IMR-90 (cell line): ENCODE results near the gene MOV10L1. TPM values are rescaled to one million over a fixed set of nuclear protein-coding genes. Genes with fewer than 3 reads are reported as not detected.

Source experiments
- ATAC-seq: fragments of 200-7000 bp; cut with Tn5 transposase; 2 replicates; pipeline ENCODE4 v1.9.1; 2020; ENCODE audit warnings: low read depth, mild to moderate bottlenecking, moderate library complexity
- BruUV-seq: library from RNA; stranded (reverse); fragments of 400-500 nt; replicated peaks from 2 replicates; lab custom pipeline; 2021; lab: Mats Ljungman, UMichigan
- CTCF ChIA-PET: fragments of 300-600 bp; formaldehyde crosslinking; extraction: SDS; loops from one replicate; lab custom pipeline; 2021; ENCODE audit warnings: antibody characterized with exemption; lab: Yijun Ruan, JAX
- POLR2A ChIA-PET: fragments of 300-600 bp; sonication (Branson Sonifier 250); formaldehyde crosslinking; loops from one replicate; lab custom pipeline; 2022; ENCODE audit warnings: antibody characterized with exemption; ENCODE audit not compliant: unreplicated experiment; lab: Charles Lee
- DNase-seq: peaks from one replicate; pipeline ENCODE4 v3.0.0; 2013
- H2AFZ ChIP-seq: replicated peaks from 2 replicates; pipeline ENCODE3; 2013; ENCODE audit warnings: low read length, mild to moderate bottlenecking; ENCODE audit not compliant: poor library complexity
- H2AK5ac ChIP-seq: 2 replicates; pipeline ENCODE4 v1.6.1; 2013; ENCODE audit warnings: low read depth, low read length, inconsistent platforms
- H2AK9ac ChIP-seq: replicated peaks from 2 replicates; pipeline ENCODE3; 2013; ENCODE audit warnings: mild to moderate bottlenecking, low read depth, low read length, moderate library complexity; ENCODE audit not compliant: poor library complexity
- H2BK120ac ChIP-seq: 2 replicates; pipeline ENCODE4 v1.6.1; 2013; ENCODE audit warnings: low read depth, low read length, inconsistent platforms
- H2BK15ac ChIP-seq: 3 replicates; pipeline ENCODE4 v1.6.1; 2013; ENCODE audit warnings: low read depth, low read length, inconsistent platforms
- H2BK20ac ChIP-seq: 2 replicates; pipeline ENCODE4 v1.6.1; 2013; ENCODE audit warnings: low read depth, mild to moderate bottlenecking, inconsistent platforms, low read length, moderate library complexity
- H2BK5ac ChIP-seq: 2 replicates; pipeline ENCODE4 v1.6.1; 2013; ENCODE audit warnings: mild to moderate bottlenecking, low read depth, low read length, inconsistent platforms; ENCODE audit not compliant: poor library complexity, severe bottlenecking
- H3K14ac ChIP-seq: replicated peaks from 2 replicates; pipeline ENCODE4 v1.6.1; 2013; ENCODE audit warnings: low read depth, low read length, inconsistent platforms
- H3K18ac ChIP-seq: 2 replicates; pipeline ENCODE4 v1.6.1; 2013; ENCODE audit warnings: low read depth, low read length, control low read depth
- H3K23ac ChIP-seq: 2 replicates; pipeline ENCODE4 v1.6.1; 2013; ENCODE audit warnings: low read depth, low read length, inconsistent platforms
- H3K27ac ChIP-seq: 2 replicates; pipeline ENCODE4 v1.5.1; 2013; ENCODE audit warnings: mild to moderate bottlenecking, control low read depth, low read length; ENCODE audit not compliant: insufficient read depth
- H3K27me3 ChIP-seq: 2 replicates; pipeline ENCODE4 v1.6.1; 2013; ENCODE audit warnings: low read length; ENCODE audit not compliant: control insufficient read depth, insufficient read depth
- H3K36me3 ChIP-seq: 2 replicates; pipeline ENCODE4 v1.6.1; 2013; ENCODE audit warnings: low read length, mixed read lengths; ENCODE audit not compliant: control insufficient read depth, insufficient read depth
- H3K4ac ChIP-seq: 2 replicates; pipeline ENCODE4 v1.6.1; 2013; ENCODE audit warnings: low read depth, low read length, inconsistent platforms
- H3K4me1 ChIP-seq: 2 replicates; pipeline ENCODE4 v1.6.1; 2013; ENCODE audit warnings: low read length, mixed read lengths; ENCODE audit not compliant: control insufficient read depth, insufficient read depth
- H3K4me2 ChIP-seq: 2 replicates; pipeline ENCODE4 v1.6.1; 2013; ENCODE audit warnings: low read depth, mild to moderate bottlenecking, control low read depth, low read length, moderate library complexity
- H3K4me3 ChIP-seq: 2 replicates; pipeline ENCODE4 v1.5.1; 2013; ENCODE audit warnings: low read depth, mild to moderate bottlenecking, control low read depth, low read length, moderate library complexity; ENCODE audit not compliant: insufficient read depth
- H3K56ac ChIP-seq: 2 replicates; pipeline ENCODE4 v1.6.1; 2013; ENCODE audit warnings: low read length, inconsistent platforms; ENCODE audit not compliant: insufficient read depth; ENCODE audit errors: extremely low read depth
- H3K79me1 ChIP-seq, 2 experiments: 2 replicates each; pipeline ENCODE4 v1.6.1; 2013; ENCODE audit warnings: low read length in 2 of 2, inconsistent platforms in 1 of 2, low read depth in 1 of 2
- H3K9ac ChIP-seq: 2 replicates; pipeline ENCODE4 v1.6.1; 2013; ENCODE audit warnings: low read depth, low read length, control low read depth
- H3K9me1 ChIP-seq: 2 replicates; pipeline ENCODE4 v1.6.1; 2013; ENCODE audit warnings: low read length, inconsistent platforms; ENCODE audit not compliant: insufficient read depth
- H3K9me3 ChIP-seq: 2 replicates; pipeline ENCODE4 v1.6.1; 2013; ENCODE audit warnings: low read length; ENCODE audit not compliant: control insufficient read depth, insufficient read depth
- H4K20me1 ChIP-seq: 2 replicates; pipeline ENCODE4 v1.6.1; 2013; ENCODE audit warnings: low read length, inconsistent platforms; ENCODE audit not compliant: insufficient read depth
- H4K5ac ChIP-seq: 2 replicates; pipeline ENCODE4 v1.6.1; 2013; ENCODE audit warnings: mild to moderate bottlenecking, low read depth, low read length, control low read depth
- H4K8ac ChIP-seq, 2 experiments: 2 replicates each; pipeline ENCODE4 v1.6.1; 2013; ENCODE audit warnings: low read depth in 2 of 2, low read length in 2 of 2, control low read depth in 1 of 2, inconsistent platforms in 1 of 2
- H4K91ac ChIP-seq: 2 replicates; pipeline ENCODE4 v1.6.1; 2013; ENCODE audit warnings: low read depth, low read length, inconsistent platforms; ENCODE audit not compliant: insufficient read depth
- BHLHE40 ChIP-seq: fragments of 150-350 bp; IDR thresholded peaks from 2 replicates; pipeline ENCODE4 v1.6.1; 2016; ENCODE audit warnings: mild to moderate bottlenecking, low read depth, low read length
- CHD1 ChIP-seq: IDR thresholded peaks from 2 replicates; pipeline ENCODE4 v1.6.1; 2012; ENCODE audit warnings: low read depth, low read length, improper control_type of control experiment
- ELK1 ChIP-seq: fragments of 150-350 bp; IDR thresholded peaks from 2 replicates; pipeline ENCODE4 v1.6.1; 2016; ENCODE audit warnings: low read depth, mild to moderate bottlenecking, low read length, moderate library complexity, borderline replicate concordance
- FOS ChIP-seq: fragments of 150-350 bp; IDR thresholded peaks from 2 replicates; pipeline ENCODE4 v1.6.1; 2016; ENCODE audit warnings: low read depth, low read length
- NFE2L2 ChIP-seq: fragments of 150-350 bp; IDR thresholded peaks from 2 replicates; pipeline ENCODE4 v1.6.1; 2016; ENCODE audit warnings: low read depth, mild to moderate bottlenecking, low read length
- RAD21 ChIP-seq: IDR thresholded peaks from 2 replicates; pipeline ENCODE4 v1.6.1; 2012; ENCODE audit warnings: low read length, improper control_type of control experiment
- RCOR1 ChIP-seq: IDR thresholded peaks from 2 replicates; pipeline ENCODE4 v1.6.1; 2012; ENCODE audit warnings: mild to moderate bottlenecking, low read length, improper control_type of control experiment; ENCODE audit not compliant: insufficient replicate concordance
- RFX5 ChIP-seq: IDR thresholded peaks from 2 replicates; pipeline ENCODE4 v1.8.0; 2012; ENCODE audit warnings: low read depth, mild to moderate bottlenecking, low read length, moderate library complexity
- WGBS, 2 experiments: methylation state at CpG; one replicate each; pipeline versions ENCODE4 v1.1.5 to v1.1.7; 2013; ENCODE audit warnings: missing lambda C conversion rate in 2 of 2; ENCODE audit not compliant: insufficient read length in 1 of 2; ENCODE audit errors: extremely low coverage in 2 of 2; 5-methylcytosine and 5-hydroxymethylcytosine counted together
- dilution Hi-C: fragments of 300-500 bp; cut with HindIII; formaldehyde crosslinking; loops from one replicate; pipeline ENCODE4 v1.14.3; 2018; ENCODE audit warnings: low sequenced_read_pairs; ENCODE audit not compliant: unreplicated experiment
- in situ Hi-C: fragments of 300-500 bp; cut with MboI; formaldehyde crosslinking; loops from 3 replicates; pipeline ENCODE4 v1.14.3; 2019; ENCODE audit warnings: low sequenced_read_pairs, inconsistent platforms, mixed read lengths
- intact Hi-C: fragments of 100-400 bp; cut with micrococcal nuclease; formaldehyde crosslinking; loops from 2 replicates; pipeline ENCODE4 v1.10.0; 2022
- polyA plus RNA-seq, 3 experiments: library from polyadenylated mRNA; depleted of rRNA; stranded (reverse); fragments of >200 nt; gene quantifications; 2 replicates each; pipeline ENCODE4 v1.2.3, GENCODE V29; 2012; ENCODE audit warnings: low replicate concordance in 1 of 3
- total RNA-seq: library from RNA; depleted of rRNA; stranded (reverse); fragments of >200 nt; gene quantifications from 2 replicates; pipeline ENCODE4 v1.2.3, GENCODE V29; 2012
- TF ChIP-seq, protein P1 (sequence below): fragments of 150-350 bp; IDR thresholded peaks from 2 replicates; pipeline ENCODE4 v1.6.1; 2017; ENCODE audit warnings: mild to moderate bottlenecking, antibody characterized with exemption, low read length, low read depth

MOV10L1 gene
- total and polyA plus RNA-seq, 2 of the 4 experiments (the other 2 are of a cell fraction) = 0.72 to 1.4 TPM

DNA sequence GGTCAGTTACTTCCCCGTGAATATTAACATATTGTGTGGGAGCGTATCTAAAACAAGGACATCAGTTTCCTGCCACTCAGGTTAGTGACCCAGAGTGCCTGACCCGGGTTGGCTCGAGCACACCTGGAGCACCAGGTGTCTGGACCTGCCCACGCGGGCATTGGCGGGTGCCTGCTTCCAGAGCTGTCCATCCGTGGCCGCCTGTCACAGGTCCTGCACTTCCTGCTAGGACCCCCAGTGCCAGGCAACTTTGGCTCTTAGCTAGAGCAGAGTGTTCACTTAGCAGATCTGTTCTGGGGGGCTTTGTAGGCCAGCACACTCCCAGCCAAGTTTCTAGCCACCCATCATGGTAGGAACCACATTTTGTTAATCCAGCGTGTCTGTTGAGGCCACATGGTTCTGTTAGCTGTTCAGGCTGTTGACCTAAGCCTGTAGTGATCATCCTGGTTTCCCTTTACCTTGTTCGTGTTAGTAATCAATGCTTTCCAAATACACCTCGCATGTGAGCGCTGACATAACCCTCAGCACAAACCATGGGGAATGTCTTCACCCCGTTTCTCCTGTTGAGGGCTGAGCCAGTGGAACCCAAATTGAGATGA, 29.5 kb downstream of the MOV10L1 start:
- no TSS peak for BruUV-seq
- H2BK15ac ChIP-seq = peak overlapping the region; percentile 8; the same call in 1 of the 3 replicates
- H3K27ac ChIP-seq = no peak overlapping the region
- ChIA-PET POLR2A (no interaction called here), CTCF (no interaction called here)
- H3K36me3 ChIP-seq = peaks cover 10% of the 10 kb centered on the region; the same call in 1 of the 2 replicates
- peak overlapping the region; percentile 54 for H2BK20ac ChIP-seq
- peak overlapping the region; percentile 41 for H2BK120ac ChIP-seq
- peak overlapping the region; percentile 38 for H3K18ac ChIP-seq
- H4K20me1 ChIP-seq = no peaks in the 10 kb centered on the region
- H3K14ac ChIP-seq = no peak overlapping the region; the same call in 1 of the 2 replicates
- H4K91ac ChIP-seq = peak overlapping the region; percentile 54; the same call in 1 of the 2 replicates
- H3K4me3 ChIP-seq = no peak overlapping the region
- dilution Hi-C loops (no loop called here), in situ Hi-C loops (no loop called here), intact Hi-C loops (no loop called here)
- peaks cover 6% of the 10 kb centered on the region for H3K9me3 ChIP-seq
- no peaks in the 10 kb centered on the region for H3K27me3 ChIP-seq
- H3K9me1 ChIP-seq = peaks cover 12% of the 10 kb centered on the region
- peak overlapping the region; percentile 60; the same call in 1 of the 2 replicates for H3K4ac ChIP-seq
- TF ChIP-seq BHLHE40 (no peak), ELK1 (no peak), RAD21 (no peak), RCOR1 (no peak), RFX5 (no peak), FOS (no peak), CHD1 (no peak), NFE2L2 (no peak)
- TF ChIP-seq, protein P1, sequence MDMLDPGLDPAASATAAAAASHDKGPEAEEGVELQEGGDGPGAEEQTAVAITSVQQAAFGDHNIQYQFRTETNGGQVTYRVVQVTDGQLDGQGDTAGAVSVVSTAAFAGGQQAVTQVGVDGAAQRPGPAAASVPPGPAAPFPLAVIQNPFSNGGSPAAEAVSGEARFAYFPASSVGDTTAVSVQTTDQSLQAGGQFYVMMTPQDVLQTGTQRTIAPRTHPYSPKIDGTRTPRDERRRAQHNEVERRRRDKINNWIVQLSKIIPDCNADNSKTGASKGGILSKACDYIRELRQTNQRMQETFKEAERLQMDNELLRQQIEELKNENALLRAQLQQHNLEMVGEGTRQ = no peak
- peaks cover 19% of the 10 kb centered on the region for H3K4me1 ChIP-seq
- peak overlapping the region; percentile 16 for H2AK9ac ChIP-seq
- H3K56ac ChIP-seq = no peak overlapping the region
- ATAC-seq (no peak), DNase-seq (no peak)
- H2AK5ac ChIP-seq = peak overlapping the region; percentile 86
- H4K8ac ChIP-seq = peak overlapping the region in 1 of 2 experiments; percentile 46; a peak in 2 of 4 replicates
- H2AFZ ChIP-seq = no peak overlapping the region
- H2BK5ac ChIP-seq = peak overlapping the region; percentile 1
- H3K4me2 ChIP-seq = no peak overlapping the region
- peaks cover 0 to 14% of the 10 kb centered on the region in 2 experiments; a peak in 2 of 4 replicates for H3K79me1 ChIP-seq
- H4K5ac ChIP-seq = peak overlapping the region; percentile 28; the same call in 1 of the 2 replicates
- no peak overlapping the region for H3K23ac ChIP-seq
- 88% methylated on average over 8 of the region's 14 CpGs; no CpG with 5 or more reads in 1 of the 2 experiments for WGBS, 2 experiments
- H3K9ac ChIP-seq = no peak overlapping the region
